ENCODE measurements around the gene MLXIP.
"Not testable (repeated sequence)": the region's sequence is repeated elsewhere in the genome, so short reads cannot be mapped to it uniquely, and the experiment has no call there.

MLXIP gene

GRCh38 chr12:122078141-122079032 is at the start of gene MLXIP:
Gene MLXIP, plus strand, starts transcription at chr12:122078756. Its CDS starts 98 bp downstream, at chr12:122078854.
- peak; percentile 88 for DNase-seq (ENCODE audit: low spot score)

GRCh38 chr12:122028905-122029560 is 49.5 kb upstream of the MLXIP start:
- DNase-seq (ENCODE audit: low spot score), result no peak

- DNase-seq (ENCODE audit: low spot score), result no peak
These were observed 48.7 kb upstream of the MLXIP start for GRCh38 chr12:122029620-122030423.

GRCh38 chr12:122030424-122031035 is 48.0 kb upstream of the MLXIP start:
- DNase-seq (ENCODE audit: low spot score), result no peak

- DNase-seq (ENCODE audit: low spot score), result peak; percentile 67
These were observed 47.0 kb upstream of the MLXIP start for GRCh38 chr12:122031342-122032216.

GRCh38 chr12:122032580-122032979 is 46.0 kb upstream of the MLXIP start:
- no peak for DNase-seq (ENCODE audit: low spot score)

- no peak for DNase-seq (ENCODE audit: low spot score)
These were observed 43.3 kb upstream of the MLXIP start for GRCh38 chr12:122035292-122035691.

GRCh38 chr12:122036153-122036552 is 42.4 kb upstream of the MLXIP start:
- DNase-seq (ENCODE audit: low spot score), result no peak

- DNase-seq (ENCODE audit: low spot score), result peak; percentile 81
These were observed 37.8 kb upstream of the MLXIP start for GRCh38 chr12:122040579-122041386.

GRCh38 chr12:122041458-122041857 is 37.1 kb upstream of the MLXIP start:
- DNase-seq (ENCODE audit: low spot score), result not testable (repeated sequence)

GRCh38 chr12:122042910-122043309 is 35.6 kb upstream of the MLXIP start:
- DNase-seq (ENCODE audit: low spot score), result no peak

- no peak for DNase-seq (ENCODE audit: low spot score)
These were observed 35.1 kb upstream of the MLXIP start for GRCh38 chr12:122043476-122043875.

GRCh38 chr12:122045262-122045661 is 33.3 kb upstream of the MLXIP start:
- no peak for DNase-seq (ENCODE audit: low spot score)

GRCh38 chr12:122046145-122046544 is 32.4 kb upstream of the MLXIP start:
- DNase-seq (ENCODE audit: low spot score), result no peak

GRCh38 chr12:122048151-122048550 is 30.4 kb upstream of the MLXIP start:
- no peak for DNase-seq (ENCODE audit: low spot score)

- no peak for DNase-seq (ENCODE audit: low spot score)
These were observed 28.7 kb upstream of the MLXIP start for GRCh38 chr12:122049827-122050226.

GRCh38 chr12:122050706-122051105 is 27.9 kb upstream of the MLXIP start:
- no peak for DNase-seq (ENCODE audit: low spot score)

- no peak for DNase-seq (ENCODE audit: low spot score)
These were observed 27.2 kb upstream of the MLXIP start for GRCh38 chr12:122051231-122051876.

GRCh38 chr12:122052285-122052684 is 26.3 kb upstream of the MLXIP start:
- no peak for DNase-seq (ENCODE audit: low spot score)
